ENCODE results near the gene PLEKHF1. TPM values are rescaled to one million over a fixed set of nuclear protein-coding genes. Genes with fewer than 3 reads are reported as not detected.
"Not testable (repeated sequence)": the region's sequence is repeated elsewhere in the genome, so short reads cannot be mapped to it uniquely, and the experiment has no call there.

Gene PLEKHF1
- polyA plus RNA-seq, 4 donors = 1.2 to 3.3 (median 1.8) TPM

DNA sequence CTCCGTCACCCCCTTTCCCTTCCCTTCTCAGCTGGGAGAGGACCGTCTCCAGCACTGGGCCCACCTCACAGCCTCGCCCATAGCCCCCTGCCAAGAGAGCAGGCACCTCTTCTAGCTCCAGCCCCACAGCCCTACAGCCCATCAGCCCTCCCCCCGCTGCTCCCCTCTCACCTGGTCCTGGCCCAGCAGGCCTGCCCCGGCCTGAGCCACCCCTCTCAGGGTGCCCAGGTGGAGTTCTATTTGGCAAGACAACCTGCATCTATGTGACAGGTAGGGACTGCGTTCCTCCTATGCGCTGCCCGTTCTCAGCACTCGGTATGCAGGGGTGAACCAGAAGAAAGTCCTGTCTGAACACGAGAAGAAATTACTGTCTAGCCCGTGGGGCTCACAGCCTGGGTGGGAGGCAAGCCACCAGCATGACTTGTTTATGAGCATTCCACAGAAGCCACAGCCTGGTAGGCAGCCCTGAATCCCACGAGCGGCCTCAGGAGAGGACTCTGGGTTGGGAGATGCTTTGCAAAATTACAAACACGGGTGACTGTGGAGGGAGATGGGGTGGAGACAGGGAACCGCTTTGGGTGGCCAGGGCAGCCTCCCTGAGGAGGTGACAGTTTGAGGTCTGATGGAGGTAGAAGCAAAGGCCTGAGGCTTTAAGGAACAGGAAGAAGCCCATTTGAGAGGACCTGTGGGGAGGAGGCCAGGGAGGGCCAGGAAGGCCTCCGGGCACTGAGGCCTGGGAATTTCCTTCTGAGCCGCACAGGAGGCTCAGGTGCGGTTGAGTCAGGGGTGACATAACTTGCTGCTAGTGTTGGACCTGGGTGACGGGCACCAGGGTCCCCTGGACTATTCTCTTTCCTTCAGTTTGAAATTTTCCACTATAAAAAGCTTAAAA, 1.2 kb upstream of the PLEKHF1 start:
- no peak for DNase-seq (ENCODE audit: low read depth in 4 of 4, low spot score in 3 of 4)

DNA sequence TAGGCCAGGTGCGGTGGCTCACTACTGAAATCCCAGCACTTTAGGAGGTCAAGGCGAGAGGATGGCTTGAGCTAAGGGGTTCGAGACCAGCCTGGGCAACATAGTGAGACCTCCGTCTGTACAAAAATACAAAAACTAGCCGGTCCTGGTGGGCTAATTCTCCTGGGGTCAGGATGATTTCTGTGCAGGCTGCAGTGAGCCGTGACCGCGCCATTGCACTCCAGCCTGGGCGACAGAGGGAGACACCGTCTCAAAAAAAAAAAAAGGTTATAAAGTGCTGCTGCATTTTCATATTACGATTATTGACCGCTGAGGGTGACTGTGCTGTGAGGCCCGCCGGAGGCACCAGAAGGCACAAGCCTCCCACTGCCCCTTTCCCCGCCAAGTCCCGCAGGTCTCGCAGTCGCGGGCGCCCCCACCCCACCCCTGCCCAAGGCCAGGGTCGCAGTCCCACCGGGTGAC, 477 bp upstream of the PLEKHF1 start:
- no peak for DNase-seq (ENCODE audit: low read depth in 4 of 4, low spot score in 3 of 4)

DNA sequence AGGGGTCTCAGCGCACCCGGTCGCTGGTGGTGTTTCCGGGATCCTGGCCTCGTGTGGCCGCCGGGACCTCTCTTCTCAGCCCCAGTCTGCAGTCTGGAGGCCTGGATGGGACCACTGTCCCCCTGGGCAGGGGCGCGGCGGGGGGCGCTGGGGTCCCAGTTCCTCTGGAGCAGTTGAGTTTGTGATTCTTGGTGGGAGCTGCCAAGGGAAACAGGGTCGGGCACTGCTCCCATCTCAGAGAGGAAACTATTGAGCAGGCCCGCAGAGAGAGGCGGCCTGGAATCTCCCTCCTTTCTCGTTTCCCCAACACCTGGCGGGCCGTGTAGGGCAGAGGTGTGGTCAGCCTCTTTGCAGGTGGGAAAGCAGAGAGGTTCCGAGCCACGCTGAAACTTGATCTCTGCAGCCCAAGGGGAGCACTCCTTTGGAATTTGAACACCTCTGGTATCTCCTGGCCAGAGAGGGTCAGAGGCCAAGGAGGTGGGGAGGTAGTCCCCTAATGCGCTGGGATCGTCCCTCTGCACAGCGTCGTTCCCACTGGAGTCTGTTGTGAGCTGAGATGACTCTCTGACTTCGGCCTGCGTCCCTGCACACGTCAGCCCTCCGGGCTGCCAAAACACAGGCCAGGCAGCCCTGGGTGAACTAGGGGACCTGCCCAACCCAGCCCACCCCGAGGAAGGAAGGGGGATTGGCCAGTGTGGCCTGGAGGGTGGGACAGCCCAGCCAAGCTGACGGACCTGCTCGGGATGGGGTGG, 741 bp downstream of the PLEKHF1 start:
- DNase-seq (ENCODE audit: low read depth in 4 of 4, low spot score in 3 of 4) = no peak

DNA sequence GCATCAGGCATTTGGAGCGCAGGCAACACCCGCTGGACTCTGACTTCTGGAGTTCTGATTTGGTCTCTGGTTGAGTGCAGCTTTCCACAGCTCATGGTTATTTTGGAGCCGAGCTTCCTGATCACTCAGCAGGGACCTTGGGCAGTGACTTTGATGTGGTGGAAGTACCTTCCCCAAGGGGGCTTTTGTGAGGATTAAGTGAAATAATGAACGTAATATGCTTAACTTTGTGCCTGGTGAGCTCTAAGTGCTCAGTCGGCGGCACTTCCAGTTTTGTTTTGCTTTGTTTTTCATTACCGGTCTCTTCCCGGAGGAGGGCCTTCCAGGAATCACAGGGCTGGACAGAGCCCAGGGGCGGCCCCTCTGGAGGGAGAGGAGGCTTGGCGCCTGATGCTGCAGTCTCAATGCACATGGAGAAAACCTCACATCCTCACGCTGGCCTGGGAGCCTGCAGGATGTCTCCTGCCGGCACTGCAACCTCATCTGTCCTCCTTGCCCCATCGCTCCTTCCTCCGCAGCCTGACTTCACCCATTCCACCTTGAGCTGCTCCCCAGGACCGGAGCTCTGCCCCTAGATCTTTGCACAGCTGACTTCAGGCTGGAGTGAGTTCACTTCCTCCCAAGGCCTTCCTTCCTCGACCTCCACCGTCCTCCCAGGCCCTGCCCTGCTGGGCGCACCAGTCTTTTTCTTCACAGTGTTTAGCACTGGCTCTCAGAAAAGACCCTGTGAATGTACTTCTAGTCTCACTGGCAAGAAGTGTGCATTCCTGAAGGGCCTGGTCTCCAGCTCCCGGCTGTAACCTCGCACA, 1.5 kb downstream of the PLEKHF1 start:
- DNase-seq (ENCODE audit: low read depth in 4 of 4, low spot score in 3 of 4) = peak in 1 of 4 donors; percentile 35

DNA sequence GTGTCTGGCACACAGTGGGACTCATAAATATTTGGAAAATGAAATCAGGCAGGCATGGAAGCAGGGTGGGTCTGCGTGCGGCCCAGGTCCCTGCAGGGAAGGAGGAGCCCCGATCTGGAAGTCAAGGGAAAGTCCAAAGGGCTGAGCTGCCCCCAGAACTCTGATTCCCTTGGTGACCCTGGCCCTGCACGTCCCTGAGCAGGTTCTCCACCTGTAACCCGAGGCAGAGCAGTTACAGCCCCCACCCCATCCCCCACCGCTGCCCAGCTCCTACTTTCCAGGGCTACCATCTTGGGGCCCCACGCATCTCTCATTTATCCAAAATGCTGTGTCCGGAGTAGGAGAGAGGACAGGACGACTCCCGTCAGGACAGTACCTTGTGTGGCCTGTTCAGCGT, 2.1 kb downstream of the PLEKHF1 start:
- no peak for DNase-seq (ENCODE audit: low read depth in 4 of 4, low spot score in 3 of 4)

DNA sequence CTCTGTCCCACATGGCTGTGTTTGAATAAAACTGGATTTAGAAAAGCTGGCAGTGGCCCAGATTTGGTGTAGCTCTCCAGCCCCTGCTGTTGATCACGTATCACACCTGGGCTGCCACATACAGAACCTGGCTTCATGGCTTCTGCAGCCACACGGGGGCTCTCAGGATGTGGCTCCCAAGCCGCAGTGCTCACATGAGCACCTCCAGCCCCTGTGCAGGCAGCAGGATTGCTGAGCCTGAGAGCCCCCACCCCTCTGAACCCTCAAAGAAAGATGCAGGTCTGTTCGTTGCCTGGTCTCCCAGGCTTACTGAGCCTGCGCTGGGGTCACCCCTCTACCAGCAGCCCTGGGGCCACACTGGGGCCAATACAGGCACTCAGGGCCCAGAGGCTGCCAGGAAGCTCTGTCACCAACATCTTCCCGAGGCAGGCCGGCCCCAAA, 2.7 kb downstream of the PLEKHF1 start:
- no peak for DNase-seq (ENCODE audit: low read depth in 4 of 4, low spot score in 3 of 4)

DNA sequence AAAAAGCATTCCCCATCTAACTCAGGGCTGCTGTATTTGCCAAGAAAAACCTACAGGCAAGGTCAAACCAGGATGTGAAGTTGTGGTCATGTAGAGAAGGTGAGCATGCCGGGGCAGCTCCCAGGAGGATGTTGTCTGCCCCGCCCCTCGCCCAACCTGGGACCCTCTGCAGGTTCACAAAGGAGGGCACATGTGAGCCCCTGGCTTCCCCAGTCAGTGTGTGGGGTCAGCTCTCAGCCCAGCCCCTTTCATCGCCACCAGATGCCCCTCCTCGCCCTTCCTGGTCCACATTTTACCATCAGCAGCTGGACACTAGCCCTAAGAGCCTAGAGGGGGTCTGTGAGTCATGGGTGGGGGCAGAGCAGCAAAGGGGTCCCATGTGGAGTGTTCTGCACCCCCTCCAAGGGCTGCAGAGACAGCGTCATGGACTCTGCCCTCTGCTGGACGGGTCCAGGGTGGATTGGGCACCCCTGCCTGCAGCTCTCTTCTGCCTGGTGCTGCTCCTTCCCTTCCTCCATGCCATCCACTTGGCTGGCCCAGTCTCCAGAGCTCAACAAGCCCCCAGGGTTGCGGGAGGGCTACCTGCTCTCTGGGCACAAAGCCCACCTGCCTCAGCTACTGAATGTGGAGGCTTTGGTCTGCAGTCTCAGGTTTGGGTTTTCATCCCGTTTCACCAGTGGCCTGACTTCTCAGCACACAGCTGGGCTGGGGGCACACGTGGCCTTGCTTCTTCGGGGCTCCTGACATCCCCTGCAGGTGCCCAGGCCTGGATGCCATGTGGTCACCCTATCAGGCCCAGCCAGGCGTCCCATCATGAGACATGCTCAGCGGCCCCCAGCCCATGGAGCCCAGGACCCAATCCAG, 3.7 kb downstream of the PLEKHF1 start:
- DNase-seq (ENCODE audit: low read depth in 4 of 4, low spot score in 3 of 4) = no peak

DNA sequence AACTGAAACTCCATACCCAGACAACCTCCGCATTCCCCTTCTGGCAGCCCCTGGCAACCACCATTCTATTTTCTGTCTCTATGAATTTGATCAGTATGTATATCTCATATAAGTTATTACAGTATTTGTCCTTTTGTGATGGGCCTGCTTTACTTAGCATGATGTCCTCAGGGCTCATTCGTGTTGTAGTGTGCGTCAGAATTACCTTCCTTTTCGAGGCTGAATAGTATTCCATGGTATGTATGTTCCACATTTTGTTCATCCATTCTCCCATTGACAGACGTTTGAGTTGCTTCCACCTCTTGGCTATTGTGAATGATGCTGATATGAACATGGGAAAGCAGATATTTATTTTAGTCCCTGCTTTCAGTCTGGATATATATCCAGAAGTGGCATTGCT, 5.0 kb downstream of the PLEKHF1 start:
- no peak for DNase-seq (ENCODE audit: low read depth in 4 of 4, low spot score in 3 of 4)

DNA sequence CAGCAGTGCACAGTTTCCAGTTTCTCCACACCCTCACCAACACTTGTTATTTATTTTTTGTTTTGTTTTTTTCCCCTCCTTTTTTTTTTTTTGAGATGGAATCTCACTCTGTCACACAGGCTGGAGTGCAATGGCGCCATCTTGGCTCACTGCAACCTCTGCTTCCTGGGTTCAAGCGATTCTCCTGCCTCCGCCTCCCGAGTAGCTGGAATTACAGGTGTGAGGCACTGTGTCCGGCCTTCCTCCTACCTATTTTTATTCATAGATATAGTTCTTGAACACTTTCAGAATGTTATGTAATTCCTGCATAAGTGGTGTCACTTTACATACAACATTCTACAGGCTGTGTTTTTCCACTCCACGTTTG, 5.7 kb downstream of the PLEKHF1 start:
- not testable (repeated sequence) for DNase-seq (ENCODE audit: low read depth in 4 of 4, low spot score in 3 of 4)

DNA sequence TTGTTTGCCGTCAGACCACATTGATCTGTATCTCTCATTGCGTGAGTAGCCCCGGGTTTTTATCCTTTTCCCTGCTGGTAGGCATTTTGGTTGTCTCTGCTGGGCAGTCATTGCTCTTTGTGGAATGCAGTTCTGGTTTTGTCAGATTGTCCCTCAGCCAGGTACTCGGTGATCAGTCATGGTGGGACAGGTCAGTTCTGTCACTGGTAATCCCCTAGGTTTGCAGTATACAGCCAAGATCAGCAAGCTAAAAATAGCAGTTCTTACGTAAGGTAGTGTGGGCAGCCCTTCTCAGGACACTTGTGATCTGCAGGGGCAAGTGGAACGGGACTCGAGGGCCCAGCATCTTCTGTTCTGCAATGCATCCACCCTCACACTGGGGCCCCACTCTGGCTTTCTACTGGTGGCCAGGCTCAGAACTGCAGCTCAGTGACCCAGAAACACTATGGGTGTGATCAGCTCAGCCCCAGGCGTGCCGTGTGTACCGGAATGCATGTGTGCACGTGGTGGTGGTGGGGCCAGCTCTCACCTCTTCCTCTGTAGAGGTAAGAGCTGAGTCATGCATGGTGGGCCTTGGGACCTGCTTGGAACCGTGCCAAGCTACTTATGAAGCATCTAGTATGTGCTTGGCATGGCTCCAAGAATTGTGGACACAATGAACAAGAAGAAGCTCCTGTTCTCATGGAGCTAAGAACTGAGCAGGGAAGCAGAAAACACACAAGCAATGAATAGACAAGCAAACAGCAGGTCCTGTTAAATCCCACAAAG, 6.3 kb downstream of the PLEKHF1 start:
- no peak for DNase-seq (ENCODE audit: low read depth in 4 of 4, low spot score in 3 of 4)

DNA sequence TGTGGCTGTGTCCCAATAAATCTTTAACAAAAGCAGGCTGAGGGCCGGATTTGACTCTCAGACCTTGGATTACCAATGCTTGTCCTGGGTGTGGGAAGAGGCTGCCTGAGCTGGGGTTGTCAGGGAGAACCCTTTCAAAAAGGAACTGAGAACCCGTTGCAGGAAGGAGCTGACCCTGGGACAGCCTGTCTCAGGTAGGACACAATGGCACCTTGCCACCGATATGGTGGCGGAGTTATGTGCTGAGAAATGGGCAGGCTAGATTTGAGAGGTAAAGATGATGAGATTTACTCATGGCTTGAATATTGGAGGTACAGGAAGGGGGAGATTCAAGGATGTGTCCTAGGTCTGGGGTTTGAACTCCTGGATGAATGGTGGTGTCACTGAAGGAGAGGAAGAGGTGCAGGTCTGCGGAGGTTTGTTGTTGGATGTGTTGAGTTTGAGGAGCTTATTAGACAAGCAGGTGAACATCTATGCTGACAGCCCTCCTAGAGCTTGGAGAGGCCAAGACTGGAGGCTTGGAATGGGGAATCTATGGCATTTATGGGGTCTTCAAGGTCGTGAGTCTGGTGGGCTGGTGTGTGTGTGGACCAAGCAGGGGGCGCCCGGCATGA, 7.2 kb downstream of the PLEKHF1 start:
- no peak for DNase-seq (ENCODE audit: low read depth in 4 of 4, low spot score in 3 of 4)

DNA sequence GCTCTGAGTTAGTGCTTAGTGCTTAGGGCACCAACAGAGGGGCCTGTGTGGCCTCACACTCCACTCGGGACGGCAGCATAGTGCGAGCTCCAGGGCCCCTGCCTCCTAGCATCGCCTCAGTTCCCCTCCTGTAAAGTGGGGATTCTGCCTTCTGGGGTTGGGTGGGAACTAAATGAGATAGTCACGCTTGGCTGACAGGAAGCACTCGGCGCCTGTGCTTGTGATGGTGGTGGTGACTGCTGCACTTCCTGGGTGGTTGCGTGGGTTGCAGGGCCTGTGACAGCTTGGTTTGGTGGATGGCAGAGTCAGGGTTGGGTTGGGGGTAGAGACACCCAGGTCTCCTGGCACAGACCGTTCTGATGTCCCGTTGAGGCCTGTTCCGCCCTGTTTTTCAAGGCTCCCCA, 7.7 kb downstream of the PLEKHF1 start:
- no peak for DNase-seq (ENCODE audit: low read depth in 4 of 4, low spot score in 3 of 4)

DNA sequence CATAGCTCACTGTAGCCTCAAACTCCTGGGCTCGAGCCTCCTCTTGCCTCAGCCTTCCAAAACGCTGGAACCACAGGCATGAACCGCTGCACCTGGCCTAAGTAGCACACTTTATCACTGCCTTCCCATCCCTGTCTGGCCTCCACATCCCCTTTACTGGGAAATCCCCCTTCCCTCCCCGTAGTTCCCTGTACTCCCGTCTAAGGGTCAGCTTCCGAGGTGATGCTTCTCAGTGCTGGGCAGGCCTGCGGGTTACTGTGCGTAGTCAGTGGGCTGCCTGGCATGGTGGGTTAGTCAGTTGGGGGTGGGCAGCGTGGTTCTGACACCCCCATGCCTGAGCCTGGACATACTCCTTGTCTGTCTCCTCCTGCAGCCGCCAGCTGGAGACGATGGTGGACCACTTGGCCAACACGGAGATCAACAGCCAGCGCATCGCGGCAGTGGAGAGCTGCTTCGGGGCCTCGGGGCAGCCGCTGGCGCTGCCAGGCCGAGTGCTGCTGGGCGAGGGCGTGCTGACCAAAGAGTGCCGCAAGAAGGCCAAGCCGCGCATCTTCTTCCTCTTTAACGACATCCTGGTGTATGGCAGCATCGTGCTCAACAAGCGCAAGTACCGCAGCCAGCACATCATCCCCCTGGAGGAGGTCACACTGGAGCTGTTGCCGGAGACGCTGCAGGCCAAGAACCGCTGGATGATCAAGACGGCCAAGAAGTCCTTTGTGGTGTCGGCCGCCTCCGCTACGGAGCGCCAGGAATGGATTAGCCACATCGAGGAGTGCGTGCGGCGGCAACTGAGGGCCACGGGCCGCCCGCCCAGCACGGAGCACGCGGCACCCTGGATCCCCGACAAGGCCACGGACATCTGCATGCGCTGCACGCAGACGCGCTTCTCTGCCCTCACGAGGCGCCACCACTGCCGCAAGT, 8.4 kb downstream of the PLEKHF1 start:
- DNase-seq (ENCODE audit: low read depth in 4 of 4, low spot score in 3 of 4) = no peak

DNA sequence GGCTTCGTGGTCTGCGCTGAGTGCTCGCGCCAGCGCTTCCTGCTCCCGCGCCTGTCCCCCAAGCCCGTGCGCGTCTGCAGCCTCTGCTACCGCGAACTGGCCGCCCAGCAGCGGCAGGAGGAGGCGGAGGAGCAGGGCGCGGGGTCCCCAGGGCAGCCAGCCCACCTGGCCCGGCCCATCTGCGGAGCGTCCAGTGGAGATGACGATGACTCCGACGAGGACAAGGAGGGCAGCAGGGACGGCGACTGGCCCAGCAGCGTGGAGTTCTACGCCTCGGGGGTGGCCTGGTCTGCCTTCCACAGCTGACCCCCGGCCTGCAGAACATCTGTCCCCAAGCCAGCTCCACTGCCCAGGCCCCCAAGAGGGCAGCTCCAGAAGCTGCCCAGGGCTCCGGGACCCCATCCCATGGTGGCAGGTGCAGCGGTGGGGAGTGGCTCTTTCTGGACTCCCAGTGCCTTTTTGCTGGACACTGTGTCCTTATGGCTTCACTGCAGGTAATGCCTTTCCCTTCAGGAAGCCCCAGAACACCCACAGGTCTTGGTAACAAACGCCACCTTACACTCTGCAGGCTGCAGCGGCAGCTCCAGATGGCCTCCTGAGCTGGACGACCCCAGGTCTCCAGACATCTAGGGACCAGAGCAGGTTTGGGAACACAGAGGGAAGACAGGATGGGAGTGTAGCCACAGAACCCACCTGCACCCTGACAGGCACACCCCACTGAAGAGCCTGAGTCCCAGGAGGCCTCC, 9.3 kb downstream of the PLEKHF1 start:
- DNase-seq (ENCODE audit: low read depth in 4 of 4, low spot score in 3 of 4) = no peak

DNA sequence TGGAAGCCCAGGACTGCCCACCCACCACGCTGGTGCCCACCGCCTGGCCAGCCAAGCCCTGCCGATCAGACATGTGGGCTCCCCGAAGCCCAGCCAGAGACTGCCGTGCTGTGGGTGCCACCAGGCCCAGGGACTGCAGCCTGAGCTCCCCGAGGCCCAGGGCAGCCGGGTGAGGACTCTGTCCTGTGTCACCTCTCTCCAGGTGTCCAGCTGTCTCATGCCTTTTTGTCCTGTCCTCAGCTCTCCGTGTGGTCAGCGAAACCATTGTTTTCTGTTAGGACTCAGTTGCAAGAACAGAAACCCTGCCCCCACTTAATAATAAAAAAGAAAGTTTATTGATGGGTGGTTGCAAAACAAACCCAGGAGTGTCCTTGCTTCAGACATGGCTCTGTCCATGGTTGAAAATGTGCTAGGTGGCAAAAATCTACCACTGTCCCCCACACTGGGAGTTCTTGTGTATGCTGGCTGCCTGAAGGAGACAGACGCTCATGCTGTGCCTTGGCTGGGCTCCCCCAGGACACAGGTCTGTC, 9.9 kb downstream of the PLEKHF1 start:
- DNase-seq (ENCODE audit: low read depth in 4 of 4, low spot score in 3 of 4) = no peak

DNA sequence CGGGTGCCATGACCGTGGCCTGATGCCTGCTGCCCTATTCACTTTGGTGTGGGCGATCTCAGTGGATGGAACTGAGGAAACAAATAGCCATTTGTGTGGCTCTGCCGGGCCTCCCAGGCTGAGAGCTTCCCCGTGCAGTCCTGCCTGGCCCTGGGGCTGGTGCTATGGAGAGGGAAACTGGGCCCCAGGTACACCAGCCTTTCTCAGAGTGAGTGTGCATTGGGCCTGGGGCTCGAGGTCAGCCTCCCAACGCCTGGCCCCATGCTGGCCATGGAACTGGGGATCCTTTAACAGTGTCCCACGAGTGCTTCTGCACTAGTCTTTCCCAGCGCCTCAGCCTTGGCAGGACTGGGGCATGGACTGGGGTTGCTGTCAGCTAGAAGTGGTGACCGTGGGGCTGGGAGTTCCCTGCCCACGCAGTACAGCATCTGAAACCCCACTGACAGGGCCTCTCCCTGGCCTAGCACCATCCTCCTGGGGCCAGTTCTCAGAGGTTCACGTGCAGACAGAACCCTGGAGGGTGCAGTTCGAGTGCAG, 10.5 kb downstream of the PLEKHF1 start:
- no peak for DNase-seq (ENCODE audit: low read depth in 4 of 4, low spot score in 3 of 4)

DNA sequence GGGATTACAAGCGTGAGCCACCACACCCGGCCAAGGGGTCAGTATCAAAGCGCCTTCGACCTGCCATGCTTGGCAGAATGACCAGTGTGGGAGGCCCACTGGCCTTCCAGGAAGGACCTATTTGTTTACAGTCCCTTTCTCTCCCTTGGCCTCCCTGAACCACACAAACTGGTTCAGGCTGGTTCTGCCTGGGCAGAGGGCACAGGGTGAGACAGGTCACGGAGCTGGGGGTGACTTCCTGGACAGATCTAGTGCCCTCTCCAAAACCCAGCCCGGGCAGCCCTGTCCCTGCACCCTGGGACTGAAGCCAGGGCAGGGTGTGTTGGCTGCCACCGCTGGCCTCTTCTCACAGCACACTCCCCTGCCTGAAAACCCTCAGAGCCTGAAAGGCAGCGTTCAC, 11.3 kb downstream of the PLEKHF1 start:
- no peak for DNase-seq (ENCODE audit: low read depth in 4 of 4, low spot score in 3 of 4)

Data from left renal pelvis (tissue), 4 donors.